ENCODE results near the gene NFIL3. TPM values are rescaled to one million over a fixed set of nuclear protein-coding genes. Genes with fewer than 3 reads are reported as not detected.

Gene NFIL3
- total RNA-seq, 1 experiment from 2014 or later = 13.3 TPM

- no peak overlapping the region for H3K4me3 ChIP-seq (ENCODE audit: low read depth in 2 of 2, low read length in 2 of 2)
- CTCF ChIA-PET = no interaction called here
- in situ Hi-C loops (cut with HindIII; ENCODE audit: low pct_unique_long_range_greater_than_20kb, low sequenced_read_pairs) = no loop called here
- no peak overlapping the region for H3K27ac ChIP-seq (ENCODE audit: low read length)
- H3K36me3 ChIP-seq (ENCODE audit: control insufficient read depth, insufficient read depth, low read length) = no peaks in the 10 kb centered on the region
- DNase-seq (ENCODE audit: low read depth, low spot score) (no peak), ATAC-seq (no peak)
- TF ChIP-seq, protein P1, sequence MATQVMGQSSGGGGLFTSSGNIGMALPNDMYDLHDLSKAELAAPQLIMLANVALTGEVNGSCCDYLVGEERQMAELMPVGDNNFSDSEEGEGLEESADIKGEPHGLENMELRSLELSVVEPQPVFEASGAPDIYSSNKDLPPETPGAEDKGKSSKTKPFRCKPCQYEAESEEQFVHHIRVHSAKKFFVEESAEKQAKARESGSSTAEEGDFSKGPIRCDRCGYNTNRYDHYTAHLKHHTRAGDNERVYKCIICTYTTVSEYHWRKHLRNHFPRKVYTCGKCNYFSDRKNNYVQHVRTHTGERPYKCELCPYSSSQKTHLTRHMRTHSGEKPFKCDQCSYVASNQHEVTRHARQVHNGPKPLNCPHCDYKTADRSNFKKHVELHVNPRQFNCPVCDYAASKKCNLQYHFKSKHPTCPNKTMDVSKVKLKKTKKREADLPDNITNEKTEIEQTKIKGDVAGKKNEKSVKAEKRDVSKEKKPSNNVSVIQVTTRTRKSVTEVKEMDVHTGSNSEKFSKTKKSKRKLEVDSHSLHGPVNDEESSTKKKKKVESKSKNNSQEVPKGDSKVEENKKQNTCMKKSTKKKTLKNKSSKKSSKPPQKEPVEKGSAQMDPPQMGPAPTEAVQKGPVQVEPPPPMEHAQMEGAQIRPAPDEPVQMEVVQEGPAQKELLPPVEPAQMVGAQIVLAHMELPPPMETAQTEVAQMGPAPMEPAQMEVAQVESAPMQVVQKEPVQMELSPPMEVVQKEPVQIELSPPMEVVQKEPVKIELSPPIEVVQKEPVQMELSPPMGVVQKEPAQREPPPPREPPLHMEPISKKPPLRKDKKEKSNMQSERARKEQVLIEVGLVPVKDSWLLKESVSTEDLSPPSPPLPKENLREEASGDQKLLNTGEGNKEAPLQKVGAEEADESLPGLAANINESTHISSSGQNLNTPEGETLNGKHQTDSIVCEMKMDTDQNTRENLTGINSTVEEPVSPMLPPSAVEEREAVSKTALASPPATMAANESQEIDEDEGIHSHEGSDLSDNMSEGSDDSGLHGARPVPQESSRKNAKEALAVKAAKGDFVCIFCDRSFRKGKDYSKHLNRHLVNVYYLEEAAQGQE (IDR thresholded peaks at IDR 0.05; ENCODE audit: insufficient read depth in 1 of 2, low read depth in 2 of 2, low read length in 1 of 2) = no peak
- TF ChIP-seq TCF7L2 (IDR thresholded peaks at IDR 0.05; ENCODE audit: low read depth, low read length) = no peak
- TF ChIP-seq CTCF (IDR thresholded peaks at IDR 0.05) = no peak
- no peak for TF ChIP-seq POLR2AphosphoS5 (IDR thresholded peaks at IDR 0.05; ENCODE audit: low read depth, low read length)
- TF ChIP-seq SIN3A (IDR thresholded peaks at IDR 0.05; ENCODE audit: borderline replicate concordance, insufficient read depth, low read depth, low read length) = no peak
- intact Hi-C loops (cut with micrococcal nuclease; ENCODE audit: unreplicated experiment) = no loop called here
- no peaks in the 10 kb centered on the region for H3K9me3 ChIP-seq (ENCODE audit: control insufficient read depth, insufficient read depth, low read depth, low read length)
- BruUV-seq (replicated peaks) = no TSS peak
- H3K4me1 ChIP-seq (ENCODE audit: control insufficient read depth, insufficient read depth, low read length) = no peaks in the 10 kb centered on the region
- POLR2A ChIA-PET = no interaction called here
- H3K27me3 ChIP-seq (ENCODE audit: control insufficient read depth, insufficient read depth, low read length) = no peaks in the 10 kb centered on the region
These were observed 15.9 kb downstream of the NFIL3 start for GRCh38 chr9:91407580-91408318.

GRCh38 chr9:91405343-91406077 is 18.1 kb downstream of the NFIL3 start:
- BruUV-seq (replicated peaks) = no TSS peak

More at GRCh38 chr9:91405343-91406077, 18.1 kb downstream of the NFIL3 start:
- POLR2A ChIA-PET = no interaction called here
- DNase-seq (ENCODE audit: low read depth, low spot score) (no peak), ATAC-seq (no peak)
- Histone ChIP-seq H3K27me3 (ENCODE audit: control insufficient read depth, insufficient read depth, low read length) (no peaks in the 10 kb centered on the region), H3K9me3 (ENCODE audit: control insufficient read depth, insufficient read depth, low read depth, low read length) (no peaks in the 10 kb centered on the region), H3K27ac (ENCODE audit: low read length) (no peak overlapping the region), H3K36me3 (ENCODE audit: control insufficient read depth, insufficient read depth, low read length) (no peaks in the 10 kb centered on the region), H3K4me1 (ENCODE audit: control insufficient read depth, insufficient read depth, low read length) (no peaks in the 10 kb centered on the region), H3K4me3 (ENCODE audit: low read depth in 2 of 2, low read length in 2 of 2) (no peak overlapping the region)
- CTCF ChIA-PET = interaction anchor here (0.6 kb wide), 1 partner anchor 18 kb away, joined by 3 read pairs; the partner anchor contains the start of gene NFIL3
- in situ Hi-C loops (cut with HindIII; ENCODE audit: low pct_unique_long_range_greater_than_20kb, low sequenced_read_pairs) = no loop called here
- intact Hi-C loops (cut with micrococcal nuclease; ENCODE audit: unreplicated experiment) = no loop called here
- TF ChIP-seq SIN3A (IDR thresholded peaks at IDR 0.05; ENCODE audit: borderline replicate concordance, insufficient read depth, low read depth, low read length) = no peak
- TF ChIP-seq TCF7L2 (IDR thresholded peaks at IDR 0.05; ENCODE audit: low read depth, low read length) = no peak
- TF ChIP-seq, protein P1 (IDR thresholded peaks at IDR 0.05; ENCODE audit: insufficient read depth in 1 of 2, low read depth in 2 of 2, low read length in 1 of 2) = no peak
- TF ChIP-seq POLR2AphosphoS5 (IDR thresholded peaks at IDR 0.05; ENCODE audit: low read depth, low read length) = no peak
- no peak for TF ChIP-seq CTCF (IDR thresholded peaks at IDR 0.05)

Measured in Panc1 (cell line).